Endodermal cell (in vitro differentiated cells): ENCODE measurements around the gene ADRM1. TPM values are rescaled to one million over a fixed set of nuclear protein-coding genes. Genes with fewer than 3 reads are reported as not detected.

Experiments
- DNase-seq: peaks from one replicate; pipeline ENCODE4 v3.0.0-alpha.2; 2017
- H3K27ac ChIP-seq: 2 replicates; pipeline ENCODE4 v1.5.1; 2013; ENCODE audit warnings: mild to moderate bottlenecking, low read depth, low read length, moderate library complexity
- H3K27me3 ChIP-seq: 2 replicates; pipeline ENCODE4 v1.6.1; 2013; ENCODE audit warnings: mild to moderate bottlenecking, low read length, moderate library complexity; ENCODE audit not compliant: insufficient read depth, control insufficient read depth, poor library complexity, severe bottlenecking
- H3K36me3 ChIP-seq: 2 replicates; pipeline ENCODE4 v1.7.0; 2013; ENCODE audit warnings: mild to moderate bottlenecking, low read length, moderate library complexity; ENCODE audit not compliant: control insufficient read depth, insufficient read depth
- H3K4me1 ChIP-seq: one replicate; pipeline ENCODE4 v1.7.0; 2013; ENCODE audit warnings: low read length; ENCODE audit not compliant: control insufficient read depth, insufficient read depth
- H3K4me3 ChIP-seq: 2 replicates; pipeline ENCODE4 v1.5.1; 2013; ENCODE audit warnings: mild to moderate bottlenecking, low read length, moderate library complexity
- H3K9ac ChIP-seq: 2 replicates; pipeline ENCODE4 v1.6.1; 2013; ENCODE audit warnings: mild to moderate bottlenecking, low read length, moderate library complexity; ENCODE audit not compliant: poor library complexity, severe bottlenecking; ENCODE audit errors: extremely low read depth
- H3K9me3 ChIP-seq: 2 replicates; pipeline ENCODE4 v1.6.1; 2013; ENCODE audit warnings: mild to moderate bottlenecking, low read length, moderate library complexity; ENCODE audit not compliant: control insufficient read depth
- H3K27ac Mint-ChIP-seq: 2 replicates; pipeline ENCODE4 v1.8.0; 2020; ENCODE audit warnings: mixed read lengths
- H3K27me3 Mint-ChIP-seq: 2 replicates; pipeline ENCODE4 v1.8.0; 2021; ENCODE audit warnings: mild to moderate bottlenecking, mixed read lengths; ENCODE audit not compliant: insufficient read depth
- H3K36me3 Mint-ChIP-seq: 2 replicates; pipeline ENCODE4 v1.8.0; 2020; ENCODE audit warnings: low read depth, mixed read lengths
- H3K4me1 Mint-ChIP-seq: 2 replicates; pipeline ENCODE4 v1.8.0; 2020; ENCODE audit warnings: mixed read lengths
- H3K4me3 Mint-ChIP-seq: 2 replicates; pipeline ENCODE4 v1.8.0; 2020; ENCODE audit warnings: mild to moderate bottlenecking, moderate library complexity, mixed read lengths
- H3K9me3 Mint-ChIP-seq: 2 replicates; pipeline ENCODE4 v1.8.0; 2020; ENCODE audit warnings: mild to moderate bottlenecking, mixed read lengths
- CTCF ChIP-seq: fragments of 200-600 bp; sonication (generic); conservative IDR thresholded peaks from 2 replicates; pipeline ENCODE4 v1.5.0; 2021; ENCODE audit warnings: antibody characterized with exemption, mild to moderate bottlenecking
- WGBS, 2 experiments: methylation state at CpG; one replicate each; pipeline versions ENCODE4 v1.1.5 to v1.1.7; 2013; ENCODE audit warnings: missing lambda C conversion rate in 2 of 2, mixed read lengths in 1 of 2; ENCODE audit not compliant: insufficient coverage in 1 of 2, insufficient read length in 1 of 2; 5-methylcytosine and 5-hydroxymethylcytosine counted together
- total RNA-seq, 2 donors: library from RNA; stranded (reverse); fragmentation: NEBNext Ultra II Directional in 1 of 2; extraction: Animal tissue kit (Norgen Biotek cat#: 25700) in 1 of 2; gene quantifications; 2 replicates in 1 of 2; 3 replicates in 1 of 2; pipeline ENCODE4 v1.2.1, GENCODE V29; 2021

Gene ADRM1
- total RNA-seq, 2 donors from 2014 or later, result 105 to 106 TPM

- DNase-seq, result no peak
- Mint-ChIP-seq H3K9me3 (no peaks in the 10 kb centered on the region), H3K4me1 (no peaks in the 10 kb centered on the region), H3K27ac (no peak overlapping the region), H3K27me3 (no peaks in the 10 kb centered on the region), H3K36me3 (peaks cover 66% of the 10 kb centered on the region), H3K4me3 (no peak overlapping the region)
- Histone ChIP-seq H3K27ac (no peak overlapping the region), H3K9ac (no peak overlapping the region), H3K36me3 (peaks cover 42% of the 10 kb centered on the region), H3K4me1 (no peaks in the 10 kb centered on the region), H3K9me3 (no peaks in the 10 kb centered on the region), H3K4me3 (no peak overlapping the region), H3K27me3 (no peaks in the 10 kb centered on the region)
- WGBS, 2 experiments, result 85 to 92% methylated on average over 6 to 13 of the region's 13 CpGs
- no peak for TF ChIP-seq CTCF
Measured at GRCh38 chr20:62274332-62274950, 28.4 kb upstream of the ADRM1 start.

GRCh38 chr20:62275219-62275618 is 27.6 kb upstream of the ADRM1 start:
- Mint-ChIP-seq H3K4me3 (no peak overlapping the region), H3K27ac (no peak overlapping the region), H3K36me3 (peaks cover 70% of the 10 kb centered on the region), H3K9me3 (no peaks in the 10 kb centered on the region), H3K27me3 (no peaks in the 10 kb centered on the region), H3K4me1 (no peaks in the 10 kb centered on the region)
- Histone ChIP-seq H3K4me1 (no peaks in the 10 kb centered on the region), H3K27ac (no peak overlapping the region), H3K36me3 (peaks cover 46% of the 10 kb centered on the region), H3K27me3 (no peaks in the 10 kb centered on the region), H3K9me3 (no peaks in the 10 kb centered on the region), H3K4me3 (no peak overlapping the region), H3K9ac (no peak overlapping the region)
- 94 to 95% methylated on average over 8 to 10 of the region's 10 CpGs for WGBS, 2 experiments
- no peak for DNase-seq
- no peak for TF ChIP-seq CTCF

- Histone ChIP-seq H3K4me3 (no peak overlapping the region), H3K27ac (no peak overlapping the region), H3K4me1 (no peaks in the 10 kb centered on the region), H3K36me3 (peaks cover 59% of the 10 kb centered on the region), H3K9ac (no peak overlapping the region), H3K27me3 (no peaks in the 10 kb centered on the region), H3K9me3 (no peaks in the 10 kb centered on the region)
- Mint-ChIP-seq H3K4me1 (no peaks in the 10 kb centered on the region), H3K27me3 (no peaks in the 10 kb centered on the region), H3K4me3 (no peak overlapping the region), H3K27ac (no peak overlapping the region), H3K36me3 (peaks cover 80% of the 10 kb centered on the region), H3K9me3 (no peaks in the 10 kb centered on the region)
- TF ChIP-seq CTCF, result no peak
- 85 to 90% methylated on average over 5 to 6 of the region's 6 CpGs for WGBS, 2 experiments
- DNase-seq, result no peak
Measured at GRCh38 chr20:62276439-62276838, 26.4 kb upstream of the ADRM1 start.
